HG02938 (cell line): ENCODE results near the gene XPC.

ENCODE experiments used
- ATAC-seq: cut with Tn5 transposase; IDR thresholded peaks from one replicate; pipeline ENCODE4 v1.9.1; 2021; ENCODE audit warnings: mild to moderate bottlenecking, moderate library complexity; ENCODE audit not compliant: unreplicated experiment

Gene XPC

DNA sequence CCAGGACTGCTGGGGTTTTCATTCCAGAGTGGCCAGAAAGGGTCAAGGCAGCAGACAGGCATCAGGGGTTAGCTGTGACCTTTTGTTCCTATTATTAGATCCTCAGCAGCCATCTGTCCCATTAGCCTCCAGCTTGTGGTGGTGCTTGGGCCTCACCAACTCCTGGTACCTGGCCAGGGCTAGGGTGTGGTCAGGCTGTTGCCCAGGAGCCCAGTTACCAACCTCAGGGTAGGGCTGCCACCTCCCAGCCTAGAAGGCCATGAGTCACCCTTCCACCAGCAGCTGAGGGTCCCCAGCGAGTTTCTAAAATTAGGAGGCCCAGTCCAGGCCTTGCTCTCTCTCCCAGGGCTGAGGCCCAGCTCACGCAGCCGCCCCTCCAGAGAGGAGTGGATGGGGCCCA, 41.4 kb downstream of the XPC start:
- no peak for ATAC-seq

DNA sequence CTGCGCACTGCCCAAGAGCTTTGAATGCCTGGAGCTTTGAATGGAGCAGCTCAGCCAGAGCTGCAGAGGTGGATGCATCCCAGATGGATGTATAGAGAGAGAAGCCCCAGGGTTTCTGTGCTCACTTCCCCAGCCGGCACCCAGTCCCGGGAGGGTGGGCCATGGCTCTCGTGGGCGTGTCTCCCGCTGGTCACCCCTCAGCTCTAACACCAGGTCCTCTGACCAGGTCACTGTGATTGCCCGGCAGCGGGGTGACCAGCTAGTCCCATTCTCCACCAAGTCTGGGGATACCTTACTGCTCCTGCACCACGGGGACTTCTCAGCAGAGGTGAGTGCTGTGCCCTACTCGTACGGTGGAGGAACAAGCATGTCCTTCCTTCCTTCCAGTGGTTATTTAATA, 42.8 kb downstream of the XPC start:
- ATAC-seq = no peak

DNA sequence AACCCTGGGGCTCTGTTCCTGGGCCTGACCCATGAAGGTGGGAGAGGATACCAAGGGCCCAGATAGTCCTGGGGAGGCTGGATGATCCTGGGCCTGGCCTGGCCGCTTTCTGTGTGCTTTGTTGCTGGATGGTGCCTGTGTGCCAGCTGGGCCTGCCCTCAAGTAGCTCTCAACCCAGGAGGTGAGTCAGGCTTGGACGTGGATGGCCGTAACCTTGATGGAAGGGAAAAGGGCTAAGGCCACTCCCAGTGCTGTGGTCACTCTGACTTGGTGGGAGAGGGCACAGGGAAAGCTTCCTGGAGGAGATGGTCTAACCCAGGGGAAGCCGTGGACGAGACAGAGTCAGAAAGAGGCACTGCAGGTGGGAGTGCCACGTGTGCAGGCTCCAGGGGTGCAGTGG, 44.1 kb downstream of the XPC start:
- ATAC-seq = no peak

DNA sequence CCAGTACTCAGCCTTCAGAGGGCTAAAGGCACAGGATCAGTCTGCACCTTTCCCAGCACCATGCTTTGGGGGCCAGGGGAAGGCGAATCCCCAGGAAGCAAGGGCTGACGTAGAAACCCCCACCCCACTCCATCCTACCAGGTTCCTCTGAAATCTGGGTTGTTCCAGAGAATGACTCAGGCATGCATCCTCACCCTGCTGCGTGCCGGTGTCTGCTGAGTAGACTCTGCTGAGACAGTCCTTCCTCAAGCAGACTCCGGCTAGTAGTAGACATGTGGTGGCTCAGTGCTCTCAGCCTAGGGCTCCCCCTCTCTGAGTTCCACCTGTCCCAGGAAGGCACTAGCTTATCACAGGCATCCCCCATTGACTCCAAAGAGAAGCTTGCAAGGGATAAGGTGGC, 44.5 kb downstream of the XPC start:
- ATAC-seq = no peak

DNA sequence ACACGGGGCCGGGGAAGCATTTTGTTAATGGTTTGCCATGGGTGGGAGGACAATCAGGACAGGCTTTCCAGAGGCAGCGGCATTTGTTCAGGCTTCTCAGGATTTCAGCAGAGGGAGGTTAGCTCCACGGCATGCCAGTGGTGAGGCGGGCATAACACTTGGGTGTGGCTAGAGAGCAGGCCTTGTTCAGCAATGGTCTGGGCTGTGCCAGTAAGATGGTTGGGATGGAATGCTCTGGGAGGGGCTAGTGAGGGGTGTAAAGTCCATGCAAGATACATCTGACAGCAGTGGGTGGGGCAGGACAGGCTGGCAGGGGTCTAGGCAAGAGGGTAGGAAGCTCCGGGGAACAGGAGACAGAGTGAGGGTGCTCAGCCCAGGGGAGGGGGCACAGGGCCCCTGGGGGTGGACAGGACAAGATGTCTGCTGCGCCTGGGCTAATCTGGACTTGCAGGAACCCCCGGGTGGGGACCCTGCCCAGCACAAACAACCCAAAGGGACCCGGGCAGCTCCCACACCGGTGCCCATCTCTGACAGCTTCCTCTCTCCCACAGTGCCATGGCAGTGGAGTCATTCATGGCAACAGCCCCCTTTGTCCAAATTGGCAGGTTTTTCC, 45.1 kb downstream of the XPC start:
- no peak for ATAC-seq

DNA sequence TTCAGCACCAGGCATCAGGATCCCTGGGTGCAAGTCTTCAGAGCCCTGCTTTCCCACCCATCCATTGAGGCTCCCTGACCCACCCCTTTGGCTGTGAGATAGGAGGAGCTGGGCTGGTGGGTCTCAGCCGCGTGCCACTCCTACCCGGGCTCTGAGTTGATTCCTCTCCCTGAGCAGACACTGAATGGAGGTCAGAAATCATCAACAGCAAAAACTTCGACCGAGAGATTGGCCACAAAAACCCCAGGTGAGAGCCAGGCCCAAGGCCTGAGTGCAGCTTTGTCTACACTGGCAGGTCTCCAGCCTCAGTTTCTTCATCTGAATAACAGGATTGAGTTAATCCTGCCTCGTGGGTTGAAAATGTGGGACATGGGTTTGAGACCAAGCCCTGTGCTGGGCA, 45.7 kb downstream of the XPC start:
- ATAC-seq = no peak

DNA sequence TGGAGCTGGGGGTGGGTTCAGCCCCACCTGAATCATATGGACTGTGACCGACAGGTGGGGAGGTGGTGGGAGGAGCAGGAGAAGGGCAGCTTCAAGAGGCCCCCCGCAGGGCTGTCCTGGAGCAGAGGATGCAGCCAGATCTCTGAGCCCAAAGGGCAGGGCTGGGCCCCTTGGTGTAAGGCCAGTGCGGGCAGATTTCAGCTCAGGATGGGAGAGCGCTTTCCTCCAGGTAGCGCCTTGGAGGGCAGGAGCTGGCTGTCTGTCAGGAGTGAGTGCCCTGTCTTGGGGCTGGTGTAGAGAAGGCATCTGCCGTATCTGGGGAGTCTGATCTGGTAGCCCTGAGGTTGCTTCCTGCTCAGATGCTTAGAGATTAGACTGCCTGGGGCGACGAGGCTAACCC, 46.3 kb downstream of the XPC start:
- ATAC-seq = no peak

DNA sequence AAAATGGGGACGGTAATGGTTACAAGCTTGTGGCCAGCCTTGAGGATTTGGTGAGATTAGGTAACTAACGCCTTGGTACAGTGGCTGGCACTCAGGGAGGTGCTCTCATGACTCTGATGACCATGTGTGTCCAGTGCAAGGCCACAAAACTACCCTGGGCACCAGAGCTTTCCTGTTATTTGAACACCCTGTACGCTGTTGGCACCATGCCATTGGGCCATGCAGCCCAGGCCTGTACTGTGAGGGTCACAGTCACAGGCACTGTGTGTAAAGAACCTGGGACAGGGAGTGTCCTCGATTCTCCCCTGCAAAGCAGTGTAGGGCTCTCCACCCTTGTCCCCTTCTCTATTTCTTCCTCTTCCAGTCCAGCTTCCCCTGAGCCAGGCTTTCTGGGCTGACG, 47.3 kb downstream of the XPC start:
- ATAC-seq = no peak

DNA sequence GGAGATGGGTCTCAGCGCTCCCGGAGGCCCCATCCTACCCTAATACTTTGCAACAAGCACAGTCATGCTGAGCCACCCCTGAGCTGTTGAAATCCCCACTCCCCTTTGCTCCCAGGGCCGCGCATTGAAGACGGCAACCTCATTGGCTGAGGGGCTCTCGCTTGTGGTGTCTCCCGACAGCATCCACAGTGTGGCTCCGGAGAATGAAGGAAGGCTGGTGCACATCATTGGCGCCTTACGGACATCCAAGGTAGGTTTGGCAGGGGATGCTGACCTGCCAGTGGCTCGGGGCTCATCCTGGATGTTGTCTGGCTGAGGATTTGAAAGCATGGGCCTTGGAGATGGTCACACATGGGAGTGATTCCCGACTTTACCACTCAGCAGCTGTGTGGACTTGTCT, 47.7 kb downstream of the XPC start:
- ATAC-seq = no peak

DNA sequence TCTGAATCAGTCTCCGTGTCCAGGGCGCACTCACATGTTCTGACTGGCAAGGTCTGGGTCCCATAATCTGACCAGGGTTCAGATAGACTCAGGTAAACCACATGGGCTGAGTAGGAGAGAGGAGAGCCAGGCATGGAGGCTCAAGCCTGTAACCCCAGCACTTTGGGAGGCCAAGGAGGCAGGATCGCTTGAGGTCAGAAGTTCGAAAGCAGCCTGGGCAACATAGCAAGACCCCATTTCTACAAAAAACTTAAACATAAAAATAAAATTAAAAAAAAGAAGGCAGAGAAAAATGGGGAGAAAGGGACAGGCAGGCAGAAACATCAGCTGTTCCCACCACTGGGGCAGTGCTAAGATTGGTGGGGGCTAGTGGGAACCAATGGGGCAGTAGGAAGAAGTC, 48.2 kb downstream of the XPC start:
- ATAC-seq = no peak

DNA sequence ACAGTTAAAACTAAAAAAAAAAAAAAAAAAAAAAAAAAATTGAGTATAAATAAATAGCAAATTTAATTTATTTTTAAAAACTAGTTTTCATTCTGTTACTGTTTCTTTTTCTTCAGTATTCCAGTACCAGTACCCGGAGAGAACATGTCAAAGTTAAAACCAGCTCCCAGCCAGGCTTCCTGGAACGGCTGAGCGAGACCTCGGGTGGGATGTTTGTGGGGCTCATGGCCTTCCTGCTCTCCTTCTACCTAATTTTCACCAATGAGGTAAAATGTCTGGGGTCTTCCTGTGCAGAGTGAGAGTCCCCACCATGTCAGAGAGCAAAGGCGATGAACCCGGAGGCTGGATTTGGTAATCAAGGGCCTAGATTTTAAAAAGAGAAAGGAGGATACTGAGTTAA, 49.1 kb downstream of the XPC start:
- ATAC-seq = no peak

DNA sequence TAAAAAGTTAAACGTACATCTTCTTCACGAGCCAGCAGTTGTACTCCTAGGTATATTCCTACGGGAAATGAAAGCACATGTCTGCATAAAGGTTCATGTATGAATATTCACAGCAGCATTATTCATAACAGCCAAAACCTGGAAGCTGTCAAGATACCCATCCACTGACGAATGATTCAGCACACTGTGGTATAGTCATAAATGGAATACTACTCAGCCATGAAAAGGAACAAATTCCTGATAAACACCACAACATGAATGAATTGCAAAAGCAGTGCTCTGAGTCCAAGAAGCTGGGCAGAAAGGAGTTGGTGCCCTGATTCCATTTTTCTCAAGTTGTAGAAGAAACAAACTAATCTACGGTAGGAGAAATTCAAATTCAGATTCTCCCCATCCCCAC, 49.7 kb downstream of the XPC start:
- ATAC-seq = no peak

DNA sequence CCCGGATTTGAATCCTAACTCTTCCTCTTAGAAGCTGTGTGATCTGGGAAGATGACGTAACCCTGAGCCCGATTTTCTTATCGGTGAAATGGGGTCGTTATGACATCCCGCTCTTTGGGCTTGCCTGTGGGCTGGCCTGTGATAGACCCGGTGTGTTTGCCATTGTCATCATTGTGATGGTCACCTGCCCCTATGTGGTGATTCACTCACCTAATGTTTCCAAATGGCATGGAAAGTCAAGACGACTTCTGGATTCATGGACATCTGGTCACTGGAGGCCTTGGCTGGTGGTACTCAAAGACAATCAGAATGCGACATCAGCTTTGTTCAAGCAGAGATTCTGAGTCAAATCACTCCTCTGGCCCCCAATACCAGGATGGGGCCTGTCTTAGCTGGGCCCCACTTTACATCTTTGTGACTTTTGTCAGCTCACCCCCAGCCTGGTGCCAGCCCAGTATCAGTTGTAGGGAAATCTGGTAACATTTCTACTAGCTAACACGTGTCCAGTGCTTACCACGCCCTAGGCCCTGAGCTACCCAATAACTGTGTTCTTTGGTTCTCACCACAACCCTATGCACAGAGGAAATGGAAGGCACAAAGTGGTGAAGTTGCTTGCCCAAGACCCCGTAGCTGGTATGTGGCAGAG, 50.8 kb downstream of the XPC start:
- ATAC-seq = no peak

DNA sequence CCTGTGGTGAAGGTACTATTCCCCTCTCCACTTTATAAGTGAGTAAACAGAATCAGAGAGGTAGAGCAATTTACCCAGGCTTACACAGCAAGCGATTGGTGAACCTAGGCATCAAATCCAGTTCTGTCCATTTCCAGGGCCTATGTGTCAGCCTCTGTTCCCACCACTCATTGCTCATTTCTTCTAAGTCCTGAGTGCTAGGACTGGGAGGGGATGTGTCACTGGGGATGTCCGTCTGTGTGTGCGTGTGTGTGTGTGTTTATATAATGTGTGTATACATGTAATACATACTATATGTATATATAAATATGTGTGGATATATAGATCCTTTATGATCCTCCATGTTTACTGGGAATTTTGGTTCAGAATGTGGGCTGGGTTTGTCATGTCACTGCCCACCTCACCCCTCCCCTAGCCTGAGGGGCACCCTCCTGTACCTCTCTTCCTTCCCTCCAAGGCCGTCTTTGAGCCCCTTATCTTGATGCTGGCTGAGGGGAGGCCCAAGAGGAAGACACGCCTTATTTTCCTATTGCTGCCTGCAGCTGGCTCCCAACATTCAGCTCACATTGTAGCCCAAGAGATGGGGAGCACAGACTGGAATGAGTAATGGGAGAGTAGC, 51.4 kb downstream of the XPC start:
- ATAC-seq = no peak

DNA sequence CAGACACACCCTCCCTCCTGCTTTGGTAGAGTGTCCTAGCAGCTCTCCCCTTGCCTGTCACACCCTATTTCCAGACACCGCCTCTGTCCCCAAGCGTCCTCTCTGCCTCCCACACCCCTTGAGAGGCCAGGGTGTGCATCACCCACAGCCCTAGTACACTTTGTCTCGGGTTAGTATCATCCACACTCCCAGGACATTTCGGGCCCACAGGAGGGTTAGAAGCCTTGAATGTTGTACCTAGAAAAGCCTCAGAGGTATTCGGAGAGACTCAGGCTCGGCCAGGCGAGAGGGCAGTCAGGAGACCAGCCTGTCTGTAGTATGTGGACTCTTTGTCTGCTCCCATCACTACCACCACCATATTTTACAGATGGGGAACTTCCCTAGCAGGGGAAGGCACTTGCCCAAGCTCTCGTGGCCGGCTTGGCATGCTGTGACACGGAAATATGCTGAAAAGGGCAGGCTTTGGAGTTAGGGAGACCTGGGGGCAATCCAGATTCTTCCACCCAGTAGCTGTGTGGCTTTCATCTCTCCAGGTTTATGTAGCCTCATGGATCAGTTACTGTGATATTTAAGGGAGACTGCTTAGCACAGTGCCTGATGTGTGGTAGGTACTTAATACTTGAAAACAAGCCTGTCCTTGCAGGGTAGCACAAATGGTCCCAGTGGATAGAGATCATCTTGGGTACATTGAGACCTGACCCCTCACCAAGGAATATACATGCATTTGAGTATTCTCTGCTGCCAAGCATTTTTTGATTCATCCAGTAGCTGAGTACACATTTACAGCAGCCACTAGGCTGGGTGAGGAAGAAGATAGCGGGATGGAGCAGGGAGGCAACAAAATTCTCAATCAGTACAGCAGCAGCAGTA, 52.1 kb downstream of the XPC start:
- no peak for ATAC-seq

DNA sequence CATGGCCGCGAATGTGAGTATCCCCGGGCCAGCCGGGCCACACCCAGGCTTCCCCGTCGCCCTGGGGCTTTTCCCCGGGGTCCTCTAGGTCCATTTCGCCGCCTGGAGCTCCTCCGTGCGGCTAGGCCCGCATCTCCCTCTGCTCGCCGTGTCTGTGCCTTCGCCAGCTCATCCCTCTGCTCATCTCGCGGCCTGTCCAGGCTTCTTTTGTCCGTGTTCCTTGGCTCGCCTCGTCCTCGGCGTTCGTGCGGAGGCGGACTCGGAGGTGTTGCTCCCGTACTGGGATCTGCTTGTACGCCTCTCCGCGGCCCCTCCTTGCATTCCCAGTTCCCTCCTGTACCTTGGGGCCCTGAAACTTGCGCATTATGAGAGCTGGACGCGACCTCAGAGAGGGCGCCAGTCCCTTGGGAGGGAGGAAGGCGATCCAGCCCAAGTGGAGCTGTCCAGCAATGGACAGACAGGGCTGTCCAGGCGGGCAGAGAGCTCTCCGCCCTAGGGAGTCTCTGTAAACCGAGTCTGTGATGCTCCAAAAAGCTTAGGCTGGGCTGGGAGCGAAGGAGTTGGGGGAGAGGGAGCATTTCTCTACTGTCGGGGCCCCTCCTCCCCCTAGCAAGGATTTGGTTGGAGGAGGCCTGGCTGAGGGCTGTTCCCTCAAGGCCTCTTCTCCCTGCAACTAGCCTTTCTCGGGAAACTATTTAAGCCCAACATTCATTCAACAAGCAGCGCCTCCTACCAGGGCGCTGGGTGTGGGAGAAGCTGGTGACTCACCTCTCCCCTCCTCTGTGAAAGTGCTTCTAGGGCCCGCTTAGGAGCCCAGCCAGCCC, 53.0 kb downstream of the XPC start:
- peak; percentile 21 for ATAC-seq

DNA sequence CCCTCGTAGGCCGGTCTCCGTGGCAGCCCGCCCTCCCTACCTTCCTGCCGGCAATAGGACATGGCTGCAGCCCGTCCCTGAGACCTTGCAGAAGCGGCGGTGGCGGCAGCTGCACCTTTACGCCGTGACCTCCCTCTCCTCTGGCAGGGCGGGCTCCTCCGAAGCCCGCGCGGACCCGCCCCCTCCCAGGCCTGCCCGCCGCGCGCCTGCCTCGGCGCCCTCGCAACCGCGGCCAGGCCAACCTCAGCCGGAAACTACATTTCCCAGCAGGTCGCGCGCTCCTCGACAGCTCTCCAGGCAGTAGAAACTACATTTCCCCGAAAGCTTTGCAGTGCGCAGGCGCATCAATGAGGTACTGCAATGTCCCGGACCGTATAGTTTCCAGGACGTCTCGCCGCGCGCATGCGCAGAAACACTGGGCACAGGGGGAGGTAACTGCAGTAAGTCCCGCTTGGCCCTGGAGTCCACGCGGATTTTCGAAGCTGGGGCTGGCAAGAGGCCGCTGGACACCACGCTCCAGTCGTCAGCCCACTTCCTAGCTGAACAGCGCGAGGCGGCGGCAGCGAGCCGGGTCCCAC, 53.7 kb downstream of the XPC start, which contains the start of the genes CHCHD4 and TMEM43:
Gene CHCHD4 (minus strand): TSS at position 256 of the 578 bp plus-strand sequence. CDS start 194 bp downstream, at position 62.
Gene TMEM43 (plus strand): TSS at position 438 of the 578 bp plus-strand sequence. CDS start 142 bp downstream, outside the sequence.
- ATAC-seq = peak; percentile 86

DNA sequence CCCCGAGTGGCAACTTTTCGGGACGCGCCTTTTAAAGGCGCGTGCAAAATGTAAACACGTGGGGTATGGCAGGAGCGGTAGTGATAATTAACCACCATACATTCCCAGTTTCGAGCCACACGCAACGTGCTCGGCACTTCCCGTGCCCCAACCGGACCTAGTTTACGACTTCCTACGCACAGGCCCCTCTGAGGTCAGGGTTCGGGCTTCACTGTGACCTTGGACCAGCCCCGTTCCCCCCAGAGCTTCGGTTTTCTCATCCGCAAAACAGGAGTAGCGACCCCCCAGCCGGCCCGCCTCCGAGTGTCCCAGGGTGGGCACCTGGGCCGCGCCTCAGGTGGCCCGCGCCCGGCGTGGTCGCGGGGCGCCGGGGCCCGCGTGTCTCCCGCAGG, 54.2 kb downstream of the XPC start:
- ATAC-seq = peak; percentile 25

DNA sequence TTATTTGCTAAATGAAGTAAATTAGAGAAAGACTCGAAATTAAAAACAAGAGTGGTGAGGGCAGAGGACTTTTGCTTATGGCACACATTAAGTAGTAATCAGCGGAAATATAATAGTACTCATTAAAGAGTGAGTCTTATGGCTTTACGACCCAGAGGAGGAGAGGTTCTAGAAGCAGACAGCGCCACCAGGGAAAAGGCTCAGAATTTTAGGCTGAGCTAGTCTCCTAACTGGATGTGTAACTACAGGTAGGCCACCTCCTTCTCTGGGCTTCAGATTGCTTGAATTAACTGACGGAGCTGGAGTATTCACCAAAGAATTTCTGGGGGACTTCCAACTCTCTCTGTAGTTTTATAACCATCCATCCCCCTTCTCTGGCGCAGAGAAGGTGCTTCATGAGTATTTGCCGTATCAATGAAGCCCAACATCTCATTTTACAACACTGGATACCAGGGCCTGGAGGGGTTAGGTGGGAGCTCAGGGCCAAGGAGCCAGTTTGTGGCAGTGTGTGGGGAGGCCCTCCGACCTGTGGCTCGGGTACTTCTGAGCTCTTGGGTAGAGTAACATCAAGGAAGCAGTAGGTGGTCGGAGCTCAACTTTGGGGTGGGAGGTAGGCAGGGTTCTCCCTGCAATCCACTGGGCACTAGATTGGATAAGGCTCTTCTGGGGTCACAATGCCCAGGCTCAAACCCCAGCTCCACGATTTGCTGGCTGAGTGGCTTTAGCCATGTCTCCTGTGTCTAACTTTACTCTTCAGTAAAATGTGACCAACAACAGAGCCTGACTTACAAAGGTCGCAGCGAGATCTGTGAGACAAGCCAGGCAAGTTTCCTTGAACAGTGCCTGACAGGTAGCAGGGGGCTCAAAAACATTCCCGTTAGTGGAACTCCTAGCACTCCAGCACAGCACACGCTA, 54.8 kb downstream of the XPC start:
- ATAC-seq = no peak
